ENCODE data around the gene SIL1.
"Not testable (repeated sequence)": the region's sequence is repeated elsewhere in the genome, so short reads cannot be mapped to it uniquely, and the experiment has no call there.

The SIL1 gene

GRCh38 chr5:139105621-139106071 is 92.5 kb downstream of the SIL1 start:
- DNase-seq (ENCODE audit: low read depth): no peak

- DNase-seq (ENCODE audit: low read depth): no peak
These were observed 93.4 kb downstream of the SIL1 start for GRCh38 chr5:139104577-139105276.

- no peak for DNase-seq (ENCODE audit: low read depth)
These were observed 94.4 kb downstream of the SIL1 start for GRCh38 chr5:139103762-139104161.

- DNase-seq (ENCODE audit: low read depth): no peak
These were observed 97.3 kb downstream of the SIL1 start for GRCh38 chr5:139100825-139101224.

GRCh38 chr5:139094154-139095131 is 103.7 kb downstream of the SIL1 start:
- DNase-seq (ENCODE audit: low read depth): no peak

- DNase-seq (ENCODE audit: low read depth): no peak
These were observed 105.3 kb downstream of the SIL1 start for GRCh38 chr5:139092741-139093343.

GRCh38 chr5:139091439-139092156 is 106.6 kb downstream of the SIL1 start:
- no peak for DNase-seq (ENCODE audit: low read depth)

- no peak for DNase-seq (ENCODE audit: low read depth)
These were observed 107.6 kb downstream of the SIL1 start for GRCh38 chr5:139090581-139090980.

- DNase-seq (ENCODE audit: low read depth): no peak
These were observed 110.1 kb downstream of the SIL1 start for GRCh38 chr5:139088024-139088423.

GRCh38 chr5:139082813-139083498 is 115.2 kb downstream of the SIL1 start:
- no peak for DNase-seq (ENCODE audit: low read depth)

- no peak for DNase-seq (ENCODE audit: low read depth)
These were observed 118.1 kb downstream of the SIL1 start for GRCh38 chr5:139079991-139080610.

- no peak for DNase-seq (ENCODE audit: low read depth)
These were observed 118.8 kb downstream of the SIL1 start for GRCh38 chr5:139079225-139079990.

- DNase-seq (ENCODE audit: low read depth): no peak
These were observed 119.8 kb downstream of the SIL1 start for GRCh38 chr5:139078345-139078744.

- DNase-seq (ENCODE audit: low read depth): no peak
These were observed 120.3 kb downstream of the SIL1 start for GRCh38 chr5:139077899-139078298.

GRCh38 chr5:139076111-139076510 is 122.1 kb downstream of the SIL1 start:
- no peak for DNase-seq (ENCODE audit: low read depth)

GRCh38 chr5:139075066-139076050 is 122.8 kb downstream of the SIL1 start:
- DNase-seq (ENCODE audit: low read depth): no peak

- DNase-seq (ENCODE audit: low read depth): not testable (repeated sequence)
These were observed 124.2 kb downstream of the SIL1 start for GRCh38 chr5:139073956-139074355.

GRCh38 chr5:139068494-139069151 is 129.5 kb downstream of the SIL1 start:
- DNase-seq (ENCODE audit: low read depth): no peak

Data from stimulated activated CD8-positive, alpha-beta memory T cell treated with anti-CD3 and anti-CD28 coated beads, Interleukin-15, amount 100 ng/mL, for 24 hours (primary cell).